ENCODE results near the gene CALCOCO2.
"Not testable (repeated sequence)": the region's sequence is repeated elsewhere in the genome, so short reads cannot be mapped to it uniquely, and the experiment has no call there.

CALCOCO2 gene

GRCh38 chr17:48804936-48805411, 25.9 kb upstream of the CALCOCO2 start:
- no peak overlapping the region for H3K27ac ChIP-seq (ENCODE audit: low read depth, low read length)
- no peaks in the 10 kb centered on the region for H3K36me3 ChIP-seq (ENCODE audit: insufficient read depth, low read length)
- WGBS = 7% methylated on average over 9 of the region's 9 CpGs
- H3K4me3 ChIP-seq (ENCODE audit: low read length) = peak overlapping the region; percentile 38
- H3K27me3 ChIP-seq (ENCODE audit: insufficient read depth, low read length) = no peaks in the 10 kb centered on the region
- no peaks in the 10 kb centered on the region for H3K4me1 ChIP-seq (ENCODE audit: insufficient read depth, low read length)
- no peaks in the 10 kb centered on the region for H3K9me3 ChIP-seq (ENCODE audit: insufficient read depth, low read depth, low read length)
- no peak overlapping the region for H3K9ac ChIP-seq (ENCODE audit: low read depth, low read length)

GRCh38 chr17:48809182-48809581, 21.7 kb upstream of the CALCOCO2 start:
- Histone ChIP-seq H3K4me3 (ENCODE audit: low read length) (no peak overlapping the region), H3K9me3 (ENCODE audit: insufficient read depth, low read depth, low read length) (no peaks in the 10 kb centered on the region), H3K36me3 (ENCODE audit: insufficient read depth, low read length) (no peaks in the 10 kb centered on the region), H3K4me1 (ENCODE audit: insufficient read depth, low read length) (no peaks in the 10 kb centered on the region; the same call in 1 of the 2 replicates), H3K9ac (ENCODE audit: low read depth, low read length) (no peak overlapping the region), H3K27me3 (ENCODE audit: insufficient read depth, low read length) (no peaks in the 10 kb centered on the region), H3K27ac (ENCODE audit: low read depth, low read length) (no peak overlapping the region)
- 80% methylated on average over 4 of the region's 4 CpGs for WGBS

GRCh38 chr17:48812001-48812400, 18.8 kb upstream of the CALCOCO2 start:
- Histone ChIP-seq H3K9ac (ENCODE audit: low read depth, low read length) (no peak overlapping the region), H3K27me3 (ENCODE audit: insufficient read depth, low read length) (peaks cover 18% of the 10 kb centered on the region), H3K9me3 (ENCODE audit: insufficient read depth, low read depth, low read length) (no peaks in the 10 kb centered on the region), H3K4me1 (ENCODE audit: insufficient read depth, low read length) (no peaks in the 10 kb centered on the region; the same call in 1 of the 2 replicates), H3K4me3 (ENCODE audit: low read length) (no peak overlapping the region), H3K27ac (ENCODE audit: low read depth, low read length) (no peak overlapping the region), H3K36me3 (ENCODE audit: insufficient read depth, low read length) (no peaks in the 10 kb centered on the region)
- WGBS = 69% methylated on average over 3 of the region's 3 CpGs

GRCh38 chr17:48814504-48814903, 16.3 kb upstream of the CALCOCO2 start:
- peaks cover 18% of the 10 kb centered on the region for H3K27me3 ChIP-seq (ENCODE audit: insufficient read depth, low read length)
- H3K4me1 ChIP-seq (ENCODE audit: insufficient read depth, low read length) = peaks cover 18% of the 10 kb centered on the region
- H3K36me3 ChIP-seq (ENCODE audit: insufficient read depth, low read length) = no peaks in the 10 kb centered on the region
- H3K9ac ChIP-seq (ENCODE audit: low read depth, low read length) = no peak overlapping the region
- H3K4me3 ChIP-seq (ENCODE audit: low read length) = no peak overlapping the region
- no peaks in the 10 kb centered on the region for H3K9me3 ChIP-seq (ENCODE audit: insufficient read depth, low read depth, low read length)
- no peak overlapping the region for H3K27ac ChIP-seq (ENCODE audit: low read depth, low read length)
- WGBS = 30% methylated on average over 7 of the region's 7 CpGs

GRCh38 chr17:48815311-48815710, 15.5 kb upstream of the CALCOCO2 start:
- H3K4me1 ChIP-seq (ENCODE audit: insufficient read depth, low read length) = peaks cover 18% of the 10 kb centered on the region
- no peak overlapping the region for H3K4me3 ChIP-seq (ENCODE audit: low read length)
- H3K27ac ChIP-seq (ENCODE audit: low read depth, low read length) = no peak overlapping the region
- H3K36me3 ChIP-seq (ENCODE audit: insufficient read depth, low read length) = no peaks in the 10 kb centered on the region
- H3K9ac ChIP-seq (ENCODE audit: low read depth, low read length) = no peak overlapping the region
- WGBS = 72% methylated on average over 3 of the region's 3 CpGs
- peaks cover 18% of the 10 kb centered on the region for H3K27me3 ChIP-seq (ENCODE audit: insufficient read depth, low read length)
- H3K9me3 ChIP-seq (ENCODE audit: insufficient read depth, low read depth, low read length) = no peaks in the 10 kb centered on the region

GRCh38 chr17:48816438-48816773, 14.4 kb upstream of the CALCOCO2 start:
- 5% methylated on average over 7 of the region's 7 CpGs for WGBS
- Histone ChIP-seq H3K9ac (ENCODE audit: low read depth, low read length) (peak overlapping the region; percentile 78), H3K27me3 (ENCODE audit: insufficient read depth, low read length) (peaks cover 18% of the 10 kb centered on the region), H3K4me3 (ENCODE audit: low read length) (peak overlapping the region; percentile 90), H3K27ac (ENCODE audit: low read depth, low read length) (no peak overlapping the region), H3K36me3 (ENCODE audit: insufficient read depth, low read length) (no peaks in the 10 kb centered on the region), H3K4me1 (ENCODE audit: insufficient read depth, low read length) (peaks cover 18% of the 10 kb centered on the region), H3K9me3 (ENCODE audit: insufficient read depth, low read depth, low read length) (no peaks in the 10 kb centered on the region)

- Histone ChIP-seq H3K9me3 (ENCODE audit: insufficient read depth, low read depth, low read length) (no peaks in the 10 kb centered on the region), H3K9ac (ENCODE audit: low read depth, low read length) (peak within 1 kb of the TSS; percentile 78), H3K36me3 (ENCODE audit: insufficient read depth, low read length) (no peaks in the 10 kb centered on the region), H3K27me3 (ENCODE audit: insufficient read depth, low read length) (peaks cover 18% of the 10 kb centered on the region), H3K4me1 (ENCODE audit: insufficient read depth, low read length) (peaks cover 18% of the 10 kb centered on the region), H3K27ac (ENCODE audit: low read depth, low read length) (peak within 1 kb of the TSS; percentile 84; the same call in 1 of the 2 replicates), H3K4me3 (ENCODE audit: low read length) (peak within 1 kb of the TSS; percentile 90)
- WGBS = 1% methylated on average over 64 of the region's 64 CpGs
Measured at GRCh38 chr17:48816774-48817590, 13.9 kb upstream of the CALCOCO2 start, which contains the start of gene TTLL6. Gene TTLL6 (minus strand): TSS chr17:48817229. CDS start chr17:48817072, 157 bp downstream.

GRCh38 chr17:48818361-48818841, 12.4 kb upstream of the CALCOCO2 start:
- Histone ChIP-seq H3K27me3 (ENCODE audit: insufficient read depth, low read length) (peaks cover 18% of the 10 kb centered on the region), H3K4me3 (ENCODE audit: low read length) (peak overlapping the region; percentile 20), H3K9ac (ENCODE audit: low read depth, low read length) (0 out of 2 replicates have a peak overlapping the region, but pooled peaks have one; percentile 11), H3K36me3 (ENCODE audit: insufficient read depth, low read length) (no peaks in the 10 kb centered on the region), H3K9me3 (ENCODE audit: insufficient read depth, low read depth, low read length) (no peaks in the 10 kb centered on the region), H3K27ac (ENCODE audit: low read depth, low read length) (peak overlapping the region; percentile 84; the same call in 1 of the 2 replicates), H3K4me1 (ENCODE audit: insufficient read depth, low read length) (peaks cover 18% of the 10 kb centered on the region)
- 4% methylated on average over 9 of the region's 9 CpGs for WGBS

GRCh38 chr17:48819466-48819865, 11.4 kb upstream of the CALCOCO2 start:
- 90% methylated on average over 11 of the region's 11 CpGs for WGBS
- Histone ChIP-seq H3K9me3 (ENCODE audit: insufficient read depth, low read depth, low read length) (no peaks in the 10 kb centered on the region), H3K27ac (ENCODE audit: low read depth, low read length) (no peak overlapping the region), H3K36me3 (ENCODE audit: insufficient read depth, low read length) (no peaks in the 10 kb centered on the region), H3K4me1 (ENCODE audit: insufficient read depth, low read length) (peaks cover 18% of the 10 kb centered on the region), H3K4me3 (ENCODE audit: low read length) (no peak overlapping the region), H3K27me3 (ENCODE audit: insufficient read depth, low read length) (peaks cover 18% of the 10 kb centered on the region), H3K9ac (ENCODE audit: low read depth, low read length) (no peak overlapping the region)

- 95% methylated on average over 6 of the region's 6 CpGs for whole genome bisulfite sequencing
- H3K4me3 ChIP-seq (ENCODE audit: low read length); H3K9me3 ChIP-seq (ENCODE audit: insufficient read depth, low read depth, low read length); H3K27me3 ChIP-seq (ENCODE audit: insufficient read depth, low read length); H3K9ac ChIP-seq (ENCODE audit: low read depth, low read length); H3K36me3 ChIP-seq (ENCODE audit: insufficient read depth, low read length); H3K27ac ChIP-seq (ENCODE audit: low read depth, low read length): not testable (repeated sequence)
- H3K4me1 ChIP-seq (ENCODE audit: insufficient read depth, low read length) = peaks cover 18% of the 10 kb centered on the region
Measured at GRCh38 chr17:48820936-48821335, 9.9 kb upstream of the CALCOCO2 start.

GRCh38 chr17:48825446-48826381, 5.1 kb upstream of the CALCOCO2 start:
- no peaks in the 10 kb centered on the region for H3K27me3 ChIP-seq (ENCODE audit: insufficient read depth, low read length)
- H3K4me3 ChIP-seq (ENCODE audit: low read length) = no peak overlapping the region
- H3K27ac ChIP-seq (ENCODE audit: low read depth, low read length) = no peak overlapping the region
- no peak overlapping the region for H3K9ac ChIP-seq (ENCODE audit: low read depth, low read length)
- H3K36me3 ChIP-seq (ENCODE audit: insufficient read depth, low read length) = no peaks in the 10 kb centered on the region
- H3K4me1 ChIP-seq (ENCODE audit: insufficient read depth, low read length) = no peaks in the 10 kb centered on the region
- 86% methylated on average over 9 of the region's 11 CpGs for WGBS
- H3K9me3 ChIP-seq (ENCODE audit: insufficient read depth, low read depth, low read length) = no peaks in the 10 kb centered on the region
